ENCODE measurements around the gene SCO2. TPM values are rescaled to one million over a fixed set of nuclear protein-coding genes. Genes with fewer than 3 reads are reported as not detected.

SCO2 gene
- total RNA-seq, 4 donors from 2014 or later: 3.5 to 3.9 TPM; not detected in 2

DNA sequence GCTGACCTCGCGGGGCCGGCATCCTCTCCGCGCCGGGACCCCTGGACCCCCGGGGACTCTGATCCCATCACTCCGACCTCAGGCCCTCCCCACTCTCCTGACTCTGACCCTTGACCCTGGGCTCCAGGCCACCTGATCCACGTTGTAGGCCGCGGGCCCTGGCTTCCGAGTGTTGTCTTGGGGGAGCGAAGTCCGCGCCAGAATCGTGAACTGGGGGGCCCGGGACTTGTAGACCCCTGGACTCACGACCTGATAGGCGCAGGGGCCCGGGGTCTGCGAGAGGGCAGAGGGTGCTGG, 5.1 kb upstream of the SCO2 start:
- H3K36me3 ChIP-seq: no peaks in the 10 kb centered on the region
- peak in 1 of 2 donors; percentile 43 for DNase-seq
- intact Hi-C loops (cut with DNase I; ENCODE audit: low total_unique reads): no loop called here
- no peaks in the 10 kb centered on the region for H3K9me3 ChIP-seq
- H3K4me1 ChIP-seq: peaks cover 0 to 11% of the 10 kb centered on the region in 2 donors
- TF ChIP-seq, protein P1, sequence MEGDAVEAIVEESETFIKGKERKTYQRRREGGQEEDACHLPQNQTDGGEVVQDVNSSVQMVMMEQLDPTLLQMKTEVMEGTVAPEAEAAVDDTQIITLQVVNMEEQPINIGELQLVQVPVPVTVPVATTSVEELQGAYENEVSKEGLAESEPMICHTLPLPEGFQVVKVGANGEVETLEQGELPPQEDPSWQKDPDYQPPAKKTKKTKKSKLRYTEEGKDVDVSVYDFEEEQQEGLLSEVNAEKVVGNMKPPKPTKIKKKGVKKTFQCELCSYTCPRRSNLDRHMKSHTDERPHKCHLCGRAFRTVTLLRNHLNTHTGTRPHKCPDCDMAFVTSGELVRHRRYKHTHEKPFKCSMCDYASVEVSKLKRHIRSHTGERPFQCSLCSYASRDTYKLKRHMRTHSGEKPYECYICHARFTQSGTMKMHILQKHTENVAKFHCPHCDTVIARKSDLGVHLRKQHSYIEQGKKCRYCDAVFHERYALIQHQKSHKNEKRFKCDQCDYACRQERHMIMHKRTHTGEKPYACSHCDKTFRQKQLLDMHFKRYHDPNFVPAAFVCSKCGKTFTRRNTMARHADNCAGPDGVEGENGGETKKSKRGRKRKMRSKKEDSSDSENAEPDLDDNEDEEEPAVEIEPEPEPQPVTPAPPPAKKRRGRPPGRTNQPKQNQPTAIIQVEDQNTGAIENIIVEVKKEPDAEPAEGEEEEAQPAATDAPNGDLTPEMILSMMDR (IDR thresholded peaks at IDR 0.05): no peak
- no peak for TF ChIP-seq POLR2A (IDR thresholded peaks at IDR 0.05)
- H3K27me3 ChIP-seq: peaks cover 4 to 24% of the 10 kb centered on the region in 2 donors
- H3K4me3 ChIP-seq: peak overlapping the region; percentile 39 to 40
- H3K27ac ChIP-seq: peak overlapping the region; percentile 77 to 85

DNA sequence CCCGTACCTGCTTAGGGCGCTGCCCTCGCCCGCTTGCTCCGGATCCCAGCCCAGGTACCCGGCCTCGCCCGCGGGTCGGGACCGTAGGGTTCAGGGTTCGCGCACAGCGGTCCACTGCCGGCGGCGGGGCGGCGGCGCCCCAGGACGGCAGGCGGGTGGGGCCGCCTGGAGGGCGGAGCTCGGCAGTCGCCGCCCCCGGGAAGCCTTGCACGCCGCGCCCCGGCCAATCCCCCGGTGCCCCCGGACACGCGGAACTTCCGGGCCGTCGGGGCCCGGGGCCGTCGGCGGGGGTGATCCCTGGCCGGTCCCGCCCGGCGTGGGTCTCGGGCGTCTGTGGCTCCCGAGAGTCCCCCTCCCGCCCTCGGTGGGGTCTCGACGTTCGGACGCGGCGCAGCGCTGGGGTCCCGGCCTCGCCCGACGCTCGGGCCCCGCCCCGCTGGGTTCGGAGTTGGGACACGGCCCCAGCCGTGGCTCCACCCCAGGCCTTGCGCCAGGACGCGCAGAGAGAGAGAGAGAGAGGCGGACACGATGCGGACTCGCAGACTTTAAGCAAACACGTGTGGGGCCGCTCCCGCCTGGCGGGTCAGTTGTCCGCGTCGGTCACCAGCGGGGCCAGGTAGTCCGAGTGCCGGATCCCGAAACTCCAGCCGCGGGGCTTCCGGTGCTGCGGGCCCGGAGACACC, 4.6 kb upstream of the SCO2 start, which contains the start of gene TYMP:
Gene TYMP (minus strand): TSS at position 116 of the 683 bp plus-strand sequence. CDS start 303 bp downstream, outside the sequence.
- TF ChIP-seq, protein P1 (IDR thresholded peaks at IDR 0.05): no peak
- peak; percentile 35 to 63 for TF ChIP-seq POLR2A (IDR thresholded peaks at IDR 0.05)
- H3K27ac ChIP-seq: peak within 1 kb of the TSS; percentile 77 to 85
- H3K4me3 ChIP-seq: peak within 1 kb of the TSS; percentile 39 to 40
- H3K4me1 ChIP-seq: peaks cover 0 to 11% of the 10 kb centered on the region in 2 donors
- intact Hi-C loops (cut with DNase I; ENCODE audit: low total_unique reads): no loop called here
- peaks cover 4 to 24% of the 10 kb centered on the region in 2 donors for H3K27me3 ChIP-seq
- H3K36me3 ChIP-seq: no peaks in the 10 kb centered on the region
- DNase-seq: peak; percentile 66 to 74
- H3K9me3 ChIP-seq: no peaks in the 10 kb centered on the region

DNA sequence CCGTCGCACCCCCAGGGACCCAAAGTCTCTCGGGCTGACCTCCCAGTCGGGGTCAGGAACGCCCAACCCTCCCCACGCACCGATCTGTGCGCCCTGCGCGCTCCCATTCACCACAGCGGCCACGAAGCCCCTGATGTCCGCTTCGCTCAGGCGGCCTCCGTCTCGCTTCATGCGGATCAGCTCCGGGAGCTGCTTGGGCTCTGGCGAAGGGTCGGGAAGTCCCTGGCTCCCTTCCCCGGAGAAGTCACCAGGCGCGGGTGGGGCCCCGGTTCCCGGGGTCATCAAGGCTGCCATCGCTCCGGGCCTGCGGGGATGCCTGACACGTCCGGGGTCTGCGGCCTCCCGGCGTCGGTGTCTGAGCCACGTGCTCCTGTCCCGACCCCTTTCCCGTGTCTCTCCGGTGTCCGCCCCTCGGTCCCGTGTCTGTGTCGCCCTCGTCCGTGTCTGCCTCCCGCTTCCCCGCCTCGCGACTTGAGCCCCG, 4.1 kb upstream of the SCO2 start:
- Histone ChIP-seq H3K36me3 (no peaks in the 10 kb centered on the region), H3K27me3 (peaks cover 4 to 24% of the 10 kb centered on the region in 2 donors), H3K27ac (peak overlapping the region; percentile 77 to 85), H3K4me1 (peaks cover 0 to 11% of the 10 kb centered on the region in 2 donors), H3K9me3 (no peaks in the 10 kb centered on the region), H3K4me3 (peak overlapping the region; percentile 10 to 40)
- intact Hi-C loops (cut with DNase I; ENCODE audit: low total_unique reads): no loop called here
- TF ChIP-seq, protein P1 (IDR thresholded peaks at IDR 0.05): no peak
- TF ChIP-seq POLR2A (IDR thresholded peaks at IDR 0.05): no peak
- DNase-seq: no peak

DNA sequence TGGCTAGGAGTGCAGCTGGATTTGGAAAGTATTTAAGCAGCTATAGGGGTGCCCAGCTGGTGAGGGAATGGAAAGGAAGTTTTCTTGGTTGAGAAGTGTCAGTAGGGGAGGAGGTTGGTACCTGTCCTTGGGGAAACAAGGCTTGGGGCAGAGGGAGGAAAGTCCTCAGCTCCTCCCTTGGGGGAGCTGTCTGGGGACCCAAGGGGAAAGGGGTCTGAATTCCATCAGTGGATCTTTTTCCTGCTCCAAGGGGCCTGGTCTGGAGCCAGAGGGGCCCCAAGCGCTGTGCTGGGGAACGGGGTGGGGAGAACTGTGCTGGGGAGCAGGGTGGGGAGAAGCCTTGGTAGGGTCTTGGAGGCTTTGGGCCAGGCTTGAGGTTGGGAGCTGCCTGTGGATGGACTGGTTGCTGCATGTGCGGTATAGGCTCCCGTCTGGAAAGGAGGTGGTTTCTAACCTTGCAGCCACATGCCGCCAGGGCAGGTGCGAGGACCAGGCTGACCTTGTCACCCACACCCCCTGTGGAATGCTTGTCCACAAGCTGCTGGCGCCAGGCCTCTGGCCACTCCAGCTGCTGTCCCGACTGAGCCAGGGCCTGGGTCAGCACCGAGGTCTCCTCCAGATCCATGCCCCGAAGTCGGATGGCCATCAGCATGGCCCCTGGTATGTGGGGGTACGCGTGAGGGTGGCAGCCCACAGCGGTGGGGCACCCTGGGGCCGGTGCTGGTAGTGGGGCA, 3.5 kb upstream of the SCO2 start:
- peaks cover 4 to 24% of the 10 kb centered on the region in 2 donors for H3K27me3 ChIP-seq
- H3K27ac ChIP-seq: peak overlapping the region; percentile 77 to 85
- TF ChIP-seq, protein P1 (IDR thresholded peaks at IDR 0.05): no peak
- no peak for TF ChIP-seq POLR2A (IDR thresholded peaks at IDR 0.05)
- H3K4me3 ChIP-seq: no peak overlapping the region
- intact Hi-C loops (cut with DNase I; ENCODE audit: low total_unique reads): no loop called here
- peaks cover 0 to 11% of the 10 kb centered on the region in 2 donors for H3K4me1 ChIP-seq
- no peaks in the 10 kb centered on the region for H3K36me3 ChIP-seq
- no peaks in the 10 kb centered on the region for H3K9me3 ChIP-seq
- no peak for DNase-seq
